Glomerular endothelial cell (primary cell): ENCODE results near the gene CTIF. TPM values are rescaled to one million over a fixed set of nuclear protein-coding genes. Genes with fewer than 3 reads are reported as not detected.
A peak's percentile ranks its signal among the peaks of the same experiment; 100 is the strongest.

Source experiments
- DNase-seq: peaks from one replicate; pipeline ENCODE4 v3.0.0-alpha.2; 2011; ENCODE audit warnings: low read depth, low spot score; ENCODE audit errors: extremely low read depth
- total RNA-seq: library from RNA; depleted of rRNA; stranded (reverse); fragments of >200 nt; gene quantifications from 2 replicates; pipeline ENCODE4 v1.2.3, GENCODE V29; 2015

Gene CTIF
- total RNA-seq, 1 donor from 2014 or later: 55.4 TPM

DNA sequence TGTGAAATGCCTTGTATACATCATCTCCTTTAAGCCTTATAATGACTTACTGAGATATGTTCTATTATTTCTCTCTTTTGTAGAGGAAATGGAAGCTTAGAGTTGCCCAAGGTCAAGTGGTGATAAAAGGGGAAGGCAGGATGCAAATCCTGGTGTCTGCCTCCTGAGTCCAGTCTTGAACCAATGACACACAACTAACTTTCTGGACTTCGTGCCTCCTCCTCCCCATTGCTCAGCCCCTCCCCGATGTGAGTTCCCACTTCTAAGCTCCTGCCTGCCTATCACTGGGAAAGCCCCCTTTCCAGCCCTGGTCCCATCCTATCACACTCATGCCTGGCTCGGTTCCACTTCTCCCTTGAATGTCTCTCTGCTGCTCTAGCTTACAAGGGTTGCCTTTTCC is 6.9 kb upstream of the CTIF start:
- no peak for DNase-seq

DNA sequence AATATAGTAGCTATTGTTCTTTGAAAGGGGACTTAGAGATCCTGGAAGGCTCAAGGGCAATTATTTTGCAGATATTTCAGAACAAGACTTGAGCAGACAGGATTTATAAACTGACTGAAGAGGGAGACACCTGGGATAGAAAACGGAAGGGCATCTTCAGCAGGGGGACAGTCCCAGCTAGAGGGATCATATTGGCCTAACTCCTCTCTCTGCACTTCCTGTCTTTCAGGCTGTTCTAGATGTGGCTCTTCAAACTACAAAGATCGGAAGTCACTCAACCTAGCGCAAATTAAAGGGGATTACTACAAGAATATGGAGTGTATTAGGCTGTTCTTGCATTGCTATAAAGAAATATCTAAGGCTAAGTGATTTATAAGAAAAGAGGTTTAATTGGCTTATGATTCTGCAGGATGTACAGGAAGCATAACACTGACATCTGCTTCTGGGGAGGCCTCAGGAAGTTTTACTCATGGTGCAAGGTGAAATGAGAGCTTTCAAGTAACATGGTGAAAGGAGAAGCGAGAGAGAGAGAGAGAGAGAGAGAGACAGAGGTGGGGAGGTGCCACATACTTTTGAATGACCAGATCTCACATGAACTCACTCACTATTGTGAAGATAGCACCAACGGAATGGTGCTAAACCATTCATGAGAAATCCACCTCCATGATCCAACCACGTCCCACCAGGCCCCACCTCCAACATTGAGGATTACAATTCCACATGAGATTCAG is 5.3 kb upstream of the CTIF start:
- DNase-seq: no peak

DNA sequence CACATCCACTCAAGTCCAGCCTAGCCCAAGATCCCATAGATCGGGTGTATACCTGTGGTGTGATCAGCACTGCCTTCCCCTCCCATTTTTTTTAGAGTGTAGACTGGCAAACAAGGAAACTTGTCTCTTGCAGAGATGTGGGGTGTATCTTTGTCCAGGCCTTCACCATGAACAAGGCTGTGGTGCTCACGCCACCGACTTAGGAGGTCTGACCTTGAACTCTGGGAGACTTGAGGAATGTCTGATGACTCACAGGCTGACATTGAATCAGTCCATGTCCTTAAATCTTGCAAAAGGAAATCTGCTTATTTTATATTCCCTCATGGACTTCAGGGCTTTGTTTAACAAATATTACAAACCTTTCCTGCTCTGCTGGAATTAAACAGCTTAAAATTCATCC is 4.5 kb upstream of the CTIF start:
- no peak for DNase-seq

DNA sequence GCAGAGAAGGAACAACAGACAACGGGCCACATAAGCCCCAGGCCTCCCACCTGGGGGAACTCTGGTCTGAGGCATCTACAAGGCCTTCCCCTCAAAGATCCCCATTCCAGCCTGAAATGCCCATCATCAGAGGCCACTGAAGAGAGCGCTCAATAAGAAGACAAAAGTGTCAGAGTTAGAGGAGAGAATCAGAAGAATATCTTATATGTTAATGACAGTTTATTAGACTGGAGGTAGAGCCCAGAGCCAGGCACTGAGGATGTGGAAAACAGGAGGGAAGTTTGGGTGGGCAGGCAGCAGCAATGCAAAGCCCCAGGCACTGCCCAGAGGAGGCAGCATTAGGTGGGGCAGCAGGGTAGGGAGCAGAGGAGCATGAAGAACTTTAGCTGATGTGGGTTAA is 2.9 kb upstream of the CTIF start:
- no peak for DNase-seq

DNA sequence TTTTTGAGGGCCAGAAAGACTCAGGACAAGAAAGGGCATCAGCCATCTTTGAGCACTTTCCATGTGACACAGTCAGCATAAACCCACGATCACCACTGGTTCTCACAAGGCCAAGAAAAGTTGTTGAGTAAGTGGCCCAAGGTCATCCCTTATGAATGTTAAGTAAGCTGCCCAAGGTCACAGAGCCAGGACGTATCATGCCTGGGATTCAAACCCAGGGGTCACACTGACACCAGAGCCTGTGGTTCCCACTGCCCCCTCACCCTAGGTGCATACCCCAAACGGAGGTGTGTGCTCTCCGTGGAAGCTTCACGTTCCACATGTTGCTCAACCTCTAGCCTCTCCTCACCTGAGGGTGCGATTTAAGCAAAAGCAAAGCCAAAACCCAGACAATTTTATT is 2.3 kb upstream of the CTIF start:
- DNase-seq: no peak

DNA sequence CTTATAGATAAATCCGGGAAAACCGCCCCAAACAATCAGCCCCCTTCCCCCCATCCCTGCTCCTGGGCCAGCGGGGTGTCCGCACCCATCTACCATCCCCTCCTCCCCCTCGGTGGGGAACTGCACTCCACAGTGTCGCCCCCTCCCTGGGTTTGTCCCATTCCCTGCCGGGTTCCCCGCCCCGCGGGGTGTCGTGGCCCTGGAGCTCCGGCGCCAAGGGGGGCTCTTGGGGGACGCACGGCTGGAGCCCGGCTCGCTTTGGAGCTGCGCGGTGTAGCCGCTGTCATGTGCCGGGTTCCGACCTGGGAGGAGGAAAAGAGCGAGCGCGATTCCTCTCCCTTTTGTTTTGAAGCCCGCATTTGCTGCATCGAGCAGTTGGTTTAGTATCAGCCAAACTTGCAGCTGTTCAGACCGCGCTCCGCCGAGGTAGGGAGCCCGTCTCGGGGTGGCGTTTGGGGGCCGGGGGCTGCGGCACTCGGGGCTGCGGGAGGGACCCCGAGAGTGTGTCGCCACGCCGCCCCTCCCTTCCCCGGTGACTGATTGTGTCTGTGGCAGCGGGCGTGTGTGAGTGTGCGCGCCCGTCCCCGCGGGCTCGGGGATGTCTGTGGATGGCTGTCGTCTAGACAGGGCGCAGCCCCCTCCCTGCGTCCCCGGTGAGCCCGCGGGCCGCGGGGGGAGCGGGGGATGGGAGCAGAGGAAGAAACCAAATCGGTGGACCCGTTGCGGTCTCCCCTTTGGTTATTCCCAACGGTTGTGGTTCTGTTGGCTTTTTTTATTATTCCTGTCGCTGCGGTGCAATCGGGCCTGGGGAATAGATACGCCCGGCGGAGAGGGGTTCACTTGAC is 797 bp downstream of the CTIF start:
- DNase-seq: no peak

DNA sequence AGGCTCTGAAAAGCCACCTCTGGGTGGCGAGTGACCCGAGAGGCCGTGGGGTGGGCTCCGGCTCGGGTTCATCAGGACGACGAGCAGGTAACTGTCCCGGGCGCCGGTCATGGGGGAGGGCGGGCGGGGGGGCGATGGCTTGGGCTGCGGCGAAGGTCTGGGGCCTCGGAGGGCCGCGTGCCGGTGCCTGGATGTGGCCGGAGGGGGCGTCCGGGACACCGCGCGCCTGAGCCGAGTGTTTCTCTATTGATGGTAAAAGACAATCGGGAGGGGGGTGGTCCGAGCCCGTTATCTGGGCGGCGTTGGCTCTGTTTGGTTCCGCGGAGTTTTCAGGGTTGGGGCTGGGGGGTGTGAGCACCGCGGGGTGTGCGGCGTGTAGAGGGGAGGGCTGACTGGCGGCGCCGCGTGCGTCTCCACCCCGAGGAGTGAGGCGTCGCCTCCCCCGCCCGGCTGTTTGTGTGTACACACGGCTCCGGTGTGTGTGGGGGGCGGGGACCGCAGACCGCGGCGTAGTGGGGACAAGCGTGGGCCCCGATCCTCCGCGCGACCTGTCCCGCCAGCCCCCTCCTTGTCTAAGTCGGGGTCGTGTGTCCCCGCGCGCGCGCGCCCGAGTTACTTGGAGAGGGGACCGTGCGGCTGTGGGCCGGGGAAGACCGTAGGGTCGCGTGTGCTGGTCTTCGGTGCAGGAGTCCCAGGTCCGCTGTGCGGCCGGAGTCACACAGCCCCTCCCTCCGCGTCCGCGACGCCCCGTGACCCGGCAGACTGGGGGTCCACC is 1.6 kb downstream of the CTIF start:
- no peak for DNase-seq

DNA sequence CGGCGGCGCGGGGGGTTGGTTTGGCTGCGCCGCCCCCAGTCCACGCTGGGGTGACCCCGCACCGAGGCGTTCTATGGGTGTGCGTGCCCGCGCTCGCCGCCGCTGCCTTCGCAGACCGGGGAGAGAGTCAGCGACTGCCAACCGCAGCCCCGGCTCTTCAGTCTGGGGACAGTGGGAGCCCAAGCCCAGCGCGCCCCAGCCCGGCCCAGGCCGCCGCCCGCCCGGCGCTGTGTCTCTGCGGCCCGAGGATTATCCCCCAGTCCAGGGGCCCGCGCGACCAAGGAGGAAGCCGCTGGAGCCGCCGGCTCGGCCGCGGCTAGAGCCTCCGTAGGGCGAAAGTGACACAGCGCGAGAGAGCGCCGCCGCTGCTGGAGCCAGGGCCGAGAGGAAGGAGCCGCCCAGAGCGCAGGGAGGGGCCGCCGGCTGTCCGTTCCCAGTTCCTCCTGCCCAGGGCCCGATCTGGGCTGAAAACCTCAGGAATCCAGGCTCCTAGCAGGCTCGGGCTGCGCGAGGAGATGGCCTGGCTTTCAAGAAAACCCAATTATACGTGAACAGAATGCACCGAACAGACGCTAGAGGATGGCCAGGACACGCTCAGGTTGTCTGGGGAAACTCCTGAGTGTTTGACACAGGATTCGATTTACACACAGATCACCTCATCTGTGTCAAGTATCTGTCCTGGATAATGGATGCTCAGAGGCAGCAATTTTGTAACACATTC is 2.4 kb downstream of the CTIF start:
- DNase-seq: no peak

DNA sequence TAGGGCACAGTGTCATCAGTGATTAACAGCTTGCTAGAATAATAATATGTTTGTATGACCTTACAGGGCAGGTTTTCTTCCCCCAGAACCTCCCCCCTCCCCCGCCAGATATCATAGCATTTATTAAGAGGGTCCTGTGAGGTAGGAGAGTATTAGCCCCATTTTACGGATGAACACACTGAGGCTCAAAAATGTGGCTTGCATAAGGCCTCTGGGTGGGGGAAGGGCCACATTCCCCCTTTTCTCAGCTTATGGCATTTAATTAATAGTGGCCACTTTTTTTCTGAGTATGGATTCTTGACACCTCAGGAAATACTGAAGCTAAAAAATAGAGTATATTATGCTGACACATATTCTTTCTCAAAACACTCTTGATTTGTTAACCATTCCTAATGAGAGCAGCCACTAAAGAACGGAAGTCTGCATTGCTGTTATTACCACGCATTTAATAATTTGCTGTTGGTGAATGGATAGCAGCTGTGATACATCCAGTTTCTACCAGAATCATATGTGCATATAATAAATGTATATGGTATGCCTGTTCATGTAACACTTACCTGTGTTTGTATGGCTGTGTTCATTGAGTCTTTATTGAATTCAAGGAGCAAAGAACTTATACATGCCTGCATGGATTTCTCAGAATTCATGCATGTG is 3.0 kb downstream of the CTIF start:
- DNase-seq: no peak

DNA sequence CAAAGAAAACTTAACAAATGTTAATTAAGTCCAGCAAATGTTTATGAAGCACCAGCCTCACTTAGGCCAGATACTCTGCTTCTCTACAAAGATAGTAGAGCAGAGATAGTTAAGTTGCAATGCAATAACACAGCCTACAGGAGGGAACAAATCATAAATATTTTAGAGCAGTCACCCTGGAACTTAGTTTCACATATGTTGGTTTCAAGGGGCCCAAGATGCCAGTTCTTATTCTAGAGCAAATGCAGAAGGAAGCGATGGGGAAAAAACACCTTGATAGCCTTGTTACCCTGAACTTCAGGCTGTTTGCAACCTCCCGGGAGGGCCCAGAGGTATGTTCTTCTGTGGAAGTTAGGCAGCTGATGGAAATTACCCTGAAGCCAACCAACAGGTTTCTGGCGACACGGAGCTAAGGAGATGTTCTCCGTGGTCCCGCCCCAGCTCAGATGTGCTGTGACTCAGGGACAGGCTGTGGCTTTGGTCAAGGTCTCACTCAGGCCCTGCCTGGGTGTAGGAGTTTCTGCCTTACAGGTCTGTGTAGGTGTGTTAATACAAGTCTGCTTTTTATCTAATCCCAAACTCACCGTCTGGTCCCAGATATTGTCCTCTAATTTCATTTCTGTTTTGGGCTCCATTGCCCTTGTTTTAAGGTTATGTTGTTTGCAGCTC is 3.8 kb downstream of the CTIF start:
- DNase-seq: no peak

DNA sequence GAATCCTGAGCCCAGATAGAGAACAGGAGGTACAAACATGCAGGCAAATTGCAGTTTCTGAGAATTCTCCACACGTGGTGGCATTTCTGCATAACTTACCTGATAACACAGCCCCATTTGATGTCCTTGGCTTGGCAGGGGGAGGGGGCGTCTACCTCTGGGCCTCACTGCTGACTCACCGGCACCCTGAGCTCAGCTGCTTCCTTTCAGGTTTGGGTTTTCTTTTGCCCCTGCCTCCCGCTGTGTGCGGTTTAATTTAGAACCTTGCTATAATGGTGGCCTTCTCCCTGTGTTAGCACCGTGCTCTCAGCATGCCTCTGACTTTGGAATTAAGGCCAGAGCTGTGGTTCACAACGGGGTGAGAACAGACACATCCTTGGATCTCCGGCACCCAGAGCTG is 4.4 kb downstream of the CTIF start:
- no peak for DNase-seq

DNA sequence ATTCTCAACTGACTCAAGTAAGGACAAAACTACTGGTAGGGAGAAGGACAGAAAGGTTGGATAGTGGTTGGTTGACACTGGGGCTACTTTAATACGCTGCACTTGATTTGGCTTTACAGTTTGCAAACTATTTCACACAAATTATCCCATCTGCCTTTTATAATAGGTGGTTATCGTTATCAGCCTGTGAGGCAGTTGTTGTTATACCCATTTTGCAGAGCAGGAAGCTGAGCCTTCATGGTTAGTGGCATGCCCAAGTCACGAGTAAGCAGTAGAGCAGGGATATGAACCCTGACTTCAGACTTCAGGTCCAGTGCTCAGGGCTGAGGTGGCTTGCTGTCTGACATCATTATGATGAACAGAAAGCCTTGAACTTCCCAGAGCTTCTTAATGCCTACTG is 5.3 kb downstream of the CTIF start:
- no peak for DNase-seq

DNA sequence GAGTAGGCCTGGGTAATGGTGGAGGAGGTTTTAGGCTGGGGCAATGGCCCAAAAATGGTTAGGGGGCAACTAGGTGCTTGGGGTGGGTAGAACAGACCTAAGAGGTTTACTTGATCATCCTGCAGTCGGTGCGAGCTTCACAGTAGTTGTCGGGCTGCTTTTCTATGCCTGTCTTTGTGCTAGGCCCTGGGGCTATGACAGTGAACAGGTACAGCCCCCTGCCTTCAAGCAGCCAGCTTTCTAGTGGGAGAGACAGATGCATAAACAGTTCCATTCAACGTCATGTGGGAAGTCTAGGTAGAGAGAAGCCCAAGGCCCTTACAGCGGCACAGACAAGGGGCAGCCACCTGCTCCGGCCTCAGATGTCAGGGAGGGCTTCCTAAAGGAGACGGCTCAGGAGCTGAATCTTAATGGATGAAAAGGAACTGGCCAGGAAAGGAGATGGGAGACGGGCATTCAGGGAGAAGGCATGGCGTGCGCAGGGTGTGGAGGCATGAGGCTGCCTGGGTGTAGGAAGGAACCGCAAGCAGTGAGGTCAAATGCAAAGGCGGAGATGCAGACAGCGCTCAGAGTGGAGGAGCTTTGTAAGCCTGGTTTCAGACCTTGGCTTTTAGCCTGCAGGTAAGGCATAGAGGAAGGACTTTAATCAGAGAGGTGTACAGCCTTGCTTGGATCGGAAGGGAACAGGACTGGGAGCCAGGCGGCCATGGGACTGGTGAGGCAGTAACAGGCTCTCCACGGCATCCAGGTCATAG is 6.0 kb downstream of the CTIF start:
- no peak for DNase-seq

DNA sequence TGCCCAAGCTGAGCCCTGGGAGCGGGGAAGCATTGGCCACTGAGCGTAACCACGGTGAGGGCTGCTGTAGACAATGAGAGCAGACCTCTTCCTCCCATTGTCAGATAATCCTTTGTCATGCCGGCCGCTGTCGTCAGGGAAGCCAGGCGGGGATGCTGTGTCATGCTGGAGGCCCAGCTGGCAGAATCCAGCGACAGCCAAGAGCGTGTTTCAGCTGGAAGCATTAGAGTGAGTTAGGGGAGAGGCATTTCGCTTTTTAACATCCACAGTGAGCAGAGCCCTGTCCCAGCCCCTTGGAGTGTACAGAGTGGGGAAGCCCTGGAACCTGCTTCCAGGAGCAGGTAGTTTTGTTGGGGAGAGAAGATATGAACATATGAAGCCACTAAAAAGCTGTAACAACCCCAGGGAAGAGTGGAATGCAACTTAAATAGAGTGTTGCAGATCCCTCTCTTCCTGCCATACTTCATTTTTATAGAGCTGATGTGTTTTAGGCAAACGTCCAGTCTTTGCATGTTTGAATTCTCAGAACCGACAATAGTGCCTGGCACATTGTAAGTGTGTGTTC is 7.0 kb downstream of the CTIF start:
- DNase-seq: peak; percentile 68

DNA sequence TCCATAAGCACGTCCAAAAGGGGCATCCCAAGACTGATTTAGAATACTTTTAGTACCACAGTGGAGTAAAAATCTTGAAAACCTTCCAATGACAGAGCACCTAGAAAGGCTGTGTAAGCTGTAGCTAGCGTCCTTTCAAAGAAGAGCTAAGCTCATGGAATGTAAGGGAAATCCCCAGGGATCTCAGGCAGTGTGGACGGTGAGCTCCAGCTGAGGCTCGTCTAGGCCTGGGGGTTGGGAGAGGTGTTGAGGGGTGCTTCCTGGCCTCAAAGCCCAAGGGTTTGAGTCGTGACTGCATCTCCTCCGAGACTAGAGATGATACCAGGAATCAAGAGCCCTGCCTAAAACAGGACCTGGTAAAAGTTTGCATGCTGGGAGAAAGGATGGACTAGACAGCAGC is 7.6 kb downstream of the CTIF start:
- no peak for DNase-seq

DNA sequence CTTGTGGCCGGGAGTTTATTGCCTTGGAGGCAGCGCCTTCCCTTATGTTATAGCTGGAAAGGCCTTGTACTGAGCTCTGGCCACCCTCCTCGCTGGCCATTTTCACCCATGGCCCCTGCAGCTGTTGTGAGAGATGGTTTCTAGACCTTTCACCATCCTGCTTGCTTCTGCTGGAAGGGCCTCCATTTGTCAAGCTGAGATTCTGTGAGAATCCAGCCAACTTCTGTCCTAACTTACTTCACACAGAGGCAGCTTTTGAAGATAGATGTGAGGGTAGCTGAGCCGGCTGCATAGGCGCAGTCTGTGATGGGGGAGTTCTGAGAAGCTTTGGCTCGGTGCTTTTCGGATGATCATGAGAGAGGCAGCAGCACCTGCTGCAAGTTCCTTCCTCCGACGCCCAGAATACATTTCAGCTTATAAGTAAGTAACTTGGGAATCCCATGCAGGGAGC is 8.7 kb downstream of the CTIF start:
- DNase-seq: no peak

DNA sequence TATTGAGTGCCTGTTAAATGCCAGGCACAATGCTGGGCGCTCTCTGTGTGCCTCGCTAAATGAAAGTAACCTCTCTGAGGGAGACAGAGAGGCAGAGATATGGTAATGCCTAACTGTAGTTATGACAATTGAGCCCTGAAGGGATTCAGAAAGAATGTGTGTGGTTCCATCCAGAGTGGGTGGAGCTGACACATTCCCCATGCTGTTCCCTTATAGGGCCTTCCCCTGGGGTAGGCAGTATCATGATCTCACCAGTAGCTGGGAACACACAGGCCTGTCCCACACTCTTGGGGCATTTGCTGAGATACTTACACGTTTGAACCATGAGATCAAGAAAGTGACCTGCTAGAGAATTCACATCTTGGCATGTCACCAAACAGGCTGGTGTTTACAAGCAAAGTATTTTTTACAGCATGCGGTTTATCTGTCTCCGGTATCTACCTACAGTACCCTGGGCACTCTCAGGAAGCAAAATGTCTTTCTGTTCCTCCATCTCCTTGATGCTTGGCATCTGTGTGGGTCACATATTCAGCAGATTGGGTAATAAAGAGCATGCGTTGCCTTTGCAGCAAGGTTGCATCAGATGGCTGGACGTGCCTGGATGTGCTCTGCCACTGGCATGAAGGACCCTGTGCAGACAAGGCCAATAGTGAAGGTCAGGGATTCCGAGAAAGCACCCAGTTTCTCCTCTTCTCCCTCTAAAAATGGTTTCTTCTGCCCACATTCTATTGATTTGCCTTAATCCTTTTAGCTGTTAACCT is 9.4 kb downstream of the CTIF start:
- DNase-seq: no peak

DNA sequence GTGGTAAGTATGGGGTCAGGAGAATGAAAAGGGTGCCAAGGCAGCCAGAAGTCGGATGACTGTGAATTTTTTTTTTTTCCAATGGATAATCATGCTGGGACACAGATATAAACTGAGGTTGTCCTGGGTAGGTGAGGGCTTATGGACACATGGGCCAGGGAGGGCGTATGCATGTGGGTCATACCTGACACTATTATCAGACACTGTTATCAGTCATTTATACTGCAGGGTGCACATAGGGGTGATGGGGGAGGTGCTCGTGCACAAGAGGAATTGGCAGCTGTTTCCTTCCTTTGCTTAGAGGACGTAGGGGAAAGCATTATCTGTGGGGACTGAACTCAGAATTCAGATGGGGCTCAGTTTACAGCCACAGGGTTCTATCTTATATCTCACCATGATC is 10.1 kb downstream of the CTIF start:
- DNase-seq: no peak
